IPS-18c (cell line): Measurements from ENCODE around the gene POLH.
"Not testable (repeated sequence)": the region's sequence is repeated elsewhere in the genome, so short reads cannot be mapped to it uniquely, and the experiment has no call there.

ENCODE experiments used
- H3K4me3 ChIP-seq: 2 replicates; pipeline ENCODE4 v1.7.0; 2013; ENCODE audit warnings: low read depth, mild to moderate bottlenecking, low read length, moderate library complexity; ENCODE audit not compliant: insufficient read depth
- H3K9me3 ChIP-seq: one replicate; pipeline ENCODE4 v1.6.1; 2013; ENCODE audit warnings: mild to moderate bottlenecking, low read length, moderate library complexity; ENCODE audit not compliant: control insufficient read depth, insufficient read depth

POLH gene

GRCh38 chr6:43624786-43625288 lies 48.9 kb downstream of the POLH start:
- H3K9me3 ChIP-seq, result no peaks in the 10 kb centered on the region
- H3K4me3 ChIP-seq, result no peak overlapping the region

DNA sequence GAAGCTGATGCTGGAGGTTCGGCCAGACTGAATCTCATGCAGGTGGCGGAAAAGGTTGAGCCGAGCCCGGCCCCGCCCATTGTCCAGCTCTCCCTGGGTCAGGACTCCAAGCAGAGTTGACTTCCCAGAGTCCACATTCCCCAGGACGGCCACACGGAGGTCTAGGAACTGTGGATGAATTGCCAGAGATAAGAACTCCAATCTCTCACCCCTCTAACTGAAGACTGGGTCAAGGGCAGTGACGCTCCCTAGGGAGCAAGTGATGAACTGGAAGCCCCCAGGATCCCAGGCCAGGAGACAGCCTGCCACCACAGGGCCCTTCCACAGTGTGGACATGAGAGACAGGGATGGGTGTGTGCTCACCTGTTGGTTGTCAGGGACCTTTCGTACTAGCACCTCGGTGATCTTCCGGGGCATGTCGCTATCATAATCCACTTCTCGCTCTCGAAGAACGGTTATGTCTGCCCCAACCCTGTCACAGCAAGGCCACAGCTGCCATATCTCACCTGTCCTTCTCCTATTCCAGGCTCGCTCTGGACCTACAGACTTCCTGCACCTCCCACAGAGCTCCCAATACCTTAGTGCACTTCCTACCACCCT lies 49.5 kb downstream of the POLH start:
- Histone ChIP-seq H3K9me3 (no peaks in the 10 kb centered on the region), H3K4me3 (no peak overlapping the region)

GRCh38 chr6:43627008-43627825 lies 51.2 kb downstream of the POLH start:
- H3K9me3 ChIP-seq, result no peaks in the 10 kb centered on the region
- H3K4me3 ChIP-seq, result no peak overlapping the region

DNA sequence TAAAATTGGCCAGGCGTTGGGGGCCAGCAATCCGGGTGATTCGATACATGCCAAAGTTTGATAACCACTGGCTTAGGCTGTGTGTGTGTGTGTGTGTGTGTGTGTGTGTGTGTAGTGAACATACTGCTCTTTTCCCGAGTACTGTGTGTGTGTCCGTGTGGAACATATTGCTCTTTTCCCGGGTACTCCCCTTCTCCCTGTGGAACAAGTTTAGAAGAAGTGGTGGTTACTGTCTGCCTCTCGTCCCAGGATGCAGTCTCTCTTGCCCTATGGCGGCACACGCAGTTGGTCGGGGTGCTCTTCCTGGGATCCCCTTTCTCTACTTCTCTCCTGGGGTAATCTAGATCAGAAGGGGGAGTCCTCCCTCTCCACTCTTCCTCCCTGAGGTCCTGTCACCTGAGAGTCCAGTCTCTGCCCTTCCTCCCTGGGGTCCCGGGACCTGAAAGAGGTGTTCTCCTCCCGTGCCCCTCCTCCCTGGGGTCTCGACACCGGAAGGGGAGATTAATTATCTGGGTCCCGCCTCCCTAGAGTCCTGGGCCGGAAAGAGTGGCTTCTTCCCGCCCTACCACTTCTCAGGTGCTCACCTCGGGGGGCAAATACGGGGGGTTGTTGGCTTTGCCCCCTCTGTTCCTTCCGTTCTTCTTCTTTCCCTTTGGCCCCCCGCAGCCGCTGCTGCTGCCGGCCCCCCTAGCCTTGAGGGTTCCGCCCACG lies 52.6 kb downstream of the POLH start:
- H3K9me3 ChIP-seq, result no peaks in the 10 kb centered on the region
- peak overlapping the region; percentile 84 for H3K4me3 ChIP-seq

GRCh38 chr6:43629104-43629504 lies 53.1 kb downstream of the POLH start, which contains the start of gene GTPBP2:
Gene GTPBP2 (minus strand): TSS chr6:43629264. CDS start chr6:43629162, 102 bp downstream.
- Histone ChIP-seq H3K4me3 (peak within 1 kb of the TSS; percentile 84), H3K9me3 (no peaks in the 10 kb centered on the region)

- Histone ChIP-seq H3K9me3 (no peaks in the 10 kb centered on the region), H3K4me3 (peak overlapping the region; percentile 76)
Measured at GRCh38 chr6:43629505-43630300, 53.7 kb downstream of the POLH start.

GRCh38 chr6:43630980-43631619 lies 55.1 kb downstream of the POLH start:
- Histone ChIP-seq H3K9me3 (no peaks in the 10 kb centered on the region), H3K4me3 (no peak overlapping the region)

GRCh38 chr6:43633002-43633401 lies 57.0 kb downstream of the POLH start:
- not testable (repeated sequence) for H3K9me3 ChIP-seq, H3K4me3 ChIP-seq

GRCh38 chr6:43634702-43635303 lies 58.8 kb downstream of the POLH start:
- H3K4me3 ChIP-seq, result no peak overlapping the region

DNA sequence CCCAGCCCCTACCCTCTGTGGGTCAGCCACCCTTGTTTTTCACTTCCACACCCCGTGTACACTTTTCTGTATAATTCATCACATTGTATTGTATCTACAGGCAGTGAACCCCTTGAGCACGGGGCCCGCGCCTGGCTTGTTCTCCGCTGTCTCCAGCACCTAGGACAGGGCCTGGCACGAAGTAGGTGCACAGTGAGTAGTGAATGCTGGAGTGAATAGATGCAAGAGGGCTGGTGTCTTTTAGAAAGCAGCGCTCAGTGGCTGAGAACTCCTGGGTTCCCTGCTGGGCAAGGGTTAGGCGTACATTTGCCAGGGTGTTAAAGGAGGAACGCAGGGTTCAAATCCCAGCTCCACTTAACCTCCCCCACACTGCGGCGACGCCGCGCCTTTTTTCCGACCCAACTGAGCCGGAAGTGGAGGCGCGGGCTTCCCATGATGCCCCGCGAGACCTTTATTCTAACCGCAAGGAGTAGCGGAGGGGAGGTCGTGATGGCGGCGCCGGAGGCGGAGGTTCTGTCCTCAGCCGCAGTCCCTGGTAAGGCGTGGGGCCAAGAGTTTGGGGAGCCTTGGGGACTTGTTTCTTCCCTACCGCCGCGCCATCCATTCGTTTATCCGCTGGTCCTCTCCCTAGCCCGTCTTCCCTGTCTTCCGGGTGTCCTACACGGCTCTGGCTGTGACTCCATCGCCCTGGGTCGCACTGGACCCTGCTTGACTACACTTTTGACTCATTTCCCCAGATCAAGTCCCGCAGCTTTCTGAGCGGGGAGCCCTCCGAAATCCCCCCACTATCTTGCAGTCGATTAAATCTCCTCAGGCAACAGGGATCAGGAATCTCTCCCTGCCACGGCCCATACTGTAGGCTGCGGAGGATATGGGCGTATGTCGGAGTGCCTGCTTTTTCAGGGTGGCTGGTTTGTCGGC lies 59.7 kb downstream of the POLH start, which contains the start of gene MAD2L1BP:
TSS of gene MAD2L1BP (plus strand) at position 454 of the 921 bp plus-strand sequence. CDS start at position 490, 36 bp downstream.
- H3K4me3 ChIP-seq, result peak within 1 kb of the TSS; percentile 93

More at GRCh38 chr6:43634702-43635303, 58.8 kb downstream of the POLH start:
- H3K9me3 ChIP-seq, result no peaks in the 10 kb centered on the region

GRCh38 chr6:43636308-43636659 lies 60.3 kb downstream of the POLH start:
- Histone ChIP-seq H3K9me3 (no peaks in the 10 kb centered on the region), H3K4me3 (peak overlapping the region; percentile 93)

More for the DNA sequence above, 59.7 kb downstream of the POLH start, which contains the start of gene MAD2L1BP:
- H3K9me3 ChIP-seq, result no peaks in the 10 kb centered on the region

DNA sequence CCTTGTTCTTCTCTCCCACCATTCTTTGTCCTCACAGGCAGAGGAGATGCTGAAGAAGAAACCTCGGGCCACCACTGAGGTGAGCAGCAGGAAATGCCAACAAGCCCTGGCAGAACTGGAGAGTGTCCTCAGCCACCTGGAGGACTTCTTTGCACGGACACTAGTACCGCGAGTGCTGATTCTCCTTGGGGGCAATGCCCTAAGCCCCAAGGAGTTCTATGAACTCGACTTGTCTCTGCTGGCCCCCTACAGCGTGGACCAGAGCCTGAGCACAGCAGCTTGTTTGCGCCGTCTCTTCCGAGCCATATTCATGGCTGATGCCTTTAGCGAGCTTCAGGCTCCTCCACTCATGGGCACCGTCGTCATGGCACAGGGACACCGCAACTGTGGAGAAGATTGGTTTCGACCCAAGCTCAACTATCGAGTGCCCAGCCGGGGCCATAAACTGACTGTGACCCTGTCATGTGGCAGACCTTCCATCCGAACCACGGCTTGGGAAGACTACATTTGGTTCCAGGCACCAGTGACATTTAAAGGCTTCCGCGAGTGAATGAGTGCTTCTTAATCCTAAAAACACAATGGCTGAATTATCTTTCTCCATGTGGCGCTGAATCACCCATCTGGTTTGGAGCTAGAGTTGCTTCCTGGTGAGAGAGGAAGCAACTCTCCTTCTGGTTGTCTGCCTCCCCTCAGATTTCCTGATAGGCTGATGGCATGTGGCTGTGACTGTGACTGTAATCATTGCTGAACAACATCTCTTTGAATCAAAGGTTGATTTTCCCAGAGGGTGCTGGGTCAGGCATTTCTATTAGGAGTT lies 64.2 kb downstream of the POLH start:
- no peak overlapping the region for H3K4me3 ChIP-seq

GRCh38 chr6:43644940-43645612 lies 69.1 kb downstream of the POLH start, which contains the start of gene RSPH9:
Gene RSPH9 (plus strand): TSS chr6:43645036. CDS start chr6:43645099, 63 bp downstream.
- no peaks in the 10 kb centered on the region for H3K9me3 ChIP-seq
- H3K4me3 ChIP-seq, result peak within 1 kb of the TSS; percentile 55

More for the DNA sequence above, 64.2 kb downstream of the POLH start:
- H3K9me3 ChIP-seq, result no peaks in the 10 kb centered on the region

DNA sequence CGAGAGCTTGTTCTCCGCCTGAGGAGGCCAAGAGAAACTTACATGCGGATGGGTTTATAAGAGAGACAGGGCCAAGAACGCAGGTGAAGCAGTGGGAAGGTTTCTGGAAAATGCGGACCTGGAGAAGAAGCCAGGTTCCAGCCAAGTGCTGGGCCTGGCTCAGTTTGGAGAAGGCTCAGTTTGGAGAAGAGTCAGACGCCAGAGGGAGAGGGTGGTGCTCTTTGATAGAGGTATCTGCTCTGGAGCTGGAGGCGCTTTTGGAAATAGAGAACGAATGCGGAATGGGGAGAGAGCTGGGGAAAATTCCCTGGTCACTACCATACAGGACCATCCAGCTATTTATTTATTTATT lies 69.6 kb downstream of the POLH start:
- Histone ChIP-seq H3K9me3 (no peaks in the 10 kb centered on the region), H3K4me3 (peak overlapping the region; percentile 55)
